CD4-positive, alpha-beta T cell (primary cell): ENCODE data around the gene ASPHD1. TPM values are rescaled to one million over a fixed set of nuclear protein-coding genes. Genes with fewer than 3 reads are reported as not detected.

Source experiments
- ATAC-seq: fragments of 200-7000 bp; cut with Tn5 transposase; one replicate; pipeline ENCODE4 v1.10.0; 2022; ENCODE audit warnings: mild to moderate bottlenecking; ENCODE audit not compliant: poor library complexity
- CTCF ChIA-PET: fragments of 350-600 bp; sonication (Branson Sonifier 250); formaldehyde crosslinking; loops from one replicate; lab custom pipeline; 2021; ENCODE audit warnings: antibody characterized with exemption, inconsistent platforms; lab: Charles Lee
- POLR2A ChIA-PET: fragments of 350-600 bp; sonication (Branson Sonifier 250); formaldehyde crosslinking; loops from one replicate; lab custom pipeline; 2021; ENCODE audit warnings: antibody characterized with exemption, inconsistent platforms; lab: Charles Lee
- DNase-seq, 14 experiments: peaks; one replicate each; pipeline ENCODE4 v3.0.0-alpha.2; 2013 to 2020; ENCODE audit warnings: mixed read lengths in 2 of 14
- H3K27ac ChIP-seq, 2 donors: one replicate each; pipeline versions ENCODE4 v1.5.1 to v1.7.0; 2013; ENCODE audit warnings: low read length in 2 of 2, low read depth in 1 of 2, mild to moderate bottlenecking in 1 of 2
- H3K27me3 ChIP-seq, 2 experiments: 1 replicate in 1 of 2; 2 replicates in 1 of 2; pipeline versions ENCODE4 v1.6.1 to v1.7.0; 2013; ENCODE audit warnings: low read length in 2 of 2, control low read depth in 1 of 2, mild to moderate bottlenecking in 1 of 2, moderate library complexity in 1 of 2; ENCODE audit not compliant: insufficient read depth in 2 of 2, control insufficient read depth in 1 of 2
- H3K36me3 ChIP-seq: one replicate; pipeline ENCODE4 v1.6.1; 2013; ENCODE audit warnings: low read length, control low read depth; ENCODE audit not compliant: insufficient read depth
- H3K4me1 ChIP-seq: one replicate; pipeline ENCODE4 v1.6.1; 2013; ENCODE audit warnings: low read length, control low read depth; ENCODE audit not compliant: insufficient read depth
- H3K4me3 ChIP-seq: one replicate; pipeline ENCODE4 v1.5.1; 2013; ENCODE audit warnings: mild to moderate bottlenecking, low read length, moderate library complexity
- H3K9me3 ChIP-seq, 2 experiments: 1 replicate in 1 of 2; 2 replicates in 1 of 2; pipeline versions ENCODE4 v1.6.1 to v1.7.0; 2013; ENCODE audit warnings: low read length in 2 of 2, mild to moderate bottlenecking in 2 of 2, control low read depth in 1 of 2, moderate library complexity in 1 of 2; ENCODE audit not compliant: control insufficient read depth in 1 of 2, insufficient read depth in 1 of 2
- H3K27ac Mint-ChIP-seq: one replicate; pipeline ENCODE4 v1.8.0; 2020; ENCODE audit warnings: mixed read lengths
- H3K27me3 Mint-ChIP-seq: one replicate; pipeline ENCODE4 v1.8.0; 2021; ENCODE audit warnings: mixed read lengths
- H3K36me3 Mint-ChIP-seq: one replicate; pipeline ENCODE4 v1.8.0; 2021; ENCODE audit warnings: low read depth, mixed read lengths
- H3K4me1 Mint-ChIP-seq: one replicate; pipeline ENCODE4 v1.8.0; 2021; ENCODE audit warnings: low read depth, mixed read lengths
- H3K4me3 Mint-ChIP-seq: one replicate; pipeline ENCODE4 v1.8.0; 2020; ENCODE audit warnings: mild to moderate bottlenecking, mixed read lengths
- H3K9me3 Mint-ChIP-seq: one replicate; pipeline ENCODE4 v1.8.0; 2020; ENCODE audit warnings: mixed read lengths
- intact Hi-C, 2 experiments: fragments of 100-400 bp; cut with DNase I in 1 of 2; cut with micrococcal nuclease in 1 of 2; formaldehyde crosslinking; loops; one replicate each; pipeline versions ENCODE4 v1.15.1 to v1.9.0; 2023 to 2025; cut with DNase I, micrococcal nuclease
- total RNA-seq, 174 experiments: library from RNA in 2 of 174; stranded (reverse) in 2 of 174; gene quantifications; one replicate each; pipeline ENCODE4 v1.2.3 and lab custom pipeline; 2021 to 2026
- TF ChIP-seq, protein P1 (sequence below): fragments of 200-600 bp; IDR thresholded peaks from one replicate; pipeline ENCODE4 v1.8.0; 2022; ENCODE audit warnings: antibody characterized with exemption, mild to moderate bottlenecking

The ASPHD1 gene
- total RNA-seq, 2 experiments from 2014 or later, result not detected

DNA sequence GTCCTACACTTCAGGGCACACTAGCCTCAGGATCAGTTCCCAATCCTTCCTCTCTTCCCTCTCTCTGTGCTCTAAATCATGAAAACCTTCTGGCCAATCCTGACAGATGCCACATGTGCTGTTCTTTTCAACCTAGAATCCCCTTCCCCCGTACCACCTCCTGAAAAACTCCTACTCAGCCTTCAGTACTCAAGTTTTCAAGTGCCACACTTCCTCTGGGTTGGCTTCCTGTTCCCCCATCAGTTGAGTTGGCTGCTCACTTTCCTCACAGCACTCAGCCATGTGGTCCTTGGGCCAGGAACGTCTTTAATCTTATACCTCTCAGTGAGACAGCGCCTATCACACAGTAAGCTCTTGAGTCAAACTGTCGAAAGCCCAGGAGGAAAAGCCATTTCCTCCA is 3.3 kb downstream of the ASPHD1 start:
- Histone ChIP-seq H3K36me3 (peaks cover 4% of the 10 kb centered on the region), H3K27ac (no peak overlapping the region), H3K9me3 (peaks cover 0 to 13% of the 10 kb centered on the region in 2 experiments), H3K4me3 (no peak overlapping the region), H3K27me3 (peaks cover 11% of the 10 kb centered on the region in 2 experiments), H3K4me1 (peaks cover 23% of the 10 kb centered on the region)
- ATAC-seq, result no peak
- Mint-ChIP-seq H3K9me3 (no peaks in the 10 kb centered on the region), H3K27me3 (peaks cover 4% of the 10 kb centered on the region), H3K36me3 (no peaks in the 10 kb centered on the region), H3K4me1 (peaks cover 4% of the 10 kb centered on the region), H3K27ac (no peak overlapping the region), H3K4me3 (peak overlapping the region; percentile 34)
- CTCF ChIA-PET, result no interaction called here
- TF ChIP-seq, protein P1, sequence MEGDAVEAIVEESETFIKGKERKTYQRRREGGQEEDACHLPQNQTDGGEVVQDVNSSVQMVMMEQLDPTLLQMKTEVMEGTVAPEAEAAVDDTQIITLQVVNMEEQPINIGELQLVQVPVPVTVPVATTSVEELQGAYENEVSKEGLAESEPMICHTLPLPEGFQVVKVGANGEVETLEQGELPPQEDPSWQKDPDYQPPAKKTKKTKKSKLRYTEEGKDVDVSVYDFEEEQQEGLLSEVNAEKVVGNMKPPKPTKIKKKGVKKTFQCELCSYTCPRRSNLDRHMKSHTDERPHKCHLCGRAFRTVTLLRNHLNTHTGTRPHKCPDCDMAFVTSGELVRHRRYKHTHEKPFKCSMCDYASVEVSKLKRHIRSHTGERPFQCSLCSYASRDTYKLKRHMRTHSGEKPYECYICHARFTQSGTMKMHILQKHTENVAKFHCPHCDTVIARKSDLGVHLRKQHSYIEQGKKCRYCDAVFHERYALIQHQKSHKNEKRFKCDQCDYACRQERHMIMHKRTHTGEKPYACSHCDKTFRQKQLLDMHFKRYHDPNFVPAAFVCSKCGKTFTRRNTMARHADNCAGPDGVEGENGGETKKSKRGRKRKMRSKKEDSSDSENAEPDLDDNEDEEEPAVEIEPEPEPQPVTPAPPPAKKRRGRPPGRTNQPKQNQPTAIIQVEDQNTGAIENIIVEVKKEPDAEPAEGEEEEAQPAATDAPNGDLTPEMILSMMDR, result no peak
- no peak for DNase-seq
- intact Hi-C loops, result loop anchor here in 1 of 2 experiments (5.0 kb wide), 1 partner anchor 89 kb away; no protein-coding TSS in a partner anchor
- POLR2A ChIA-PET, result no interaction called here

DNA sequence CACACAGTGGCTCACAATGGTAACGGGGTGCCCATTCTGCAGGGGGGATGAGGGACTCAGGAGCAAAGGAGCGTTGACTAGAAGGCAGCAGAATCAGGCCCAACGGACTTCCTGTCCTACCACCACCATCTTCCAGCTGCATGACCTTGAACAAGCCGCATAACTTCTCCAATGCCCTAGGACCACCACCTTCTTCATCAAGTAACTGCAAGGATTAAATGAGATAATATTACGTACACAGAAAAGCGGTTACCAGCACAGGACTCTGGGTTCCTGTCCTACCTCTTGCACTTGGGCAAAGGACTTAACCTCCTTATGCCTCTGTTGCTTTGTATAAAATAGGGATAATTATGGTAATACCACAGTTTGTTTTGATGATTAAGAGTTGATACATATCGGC is 4.7 kb downstream of the ASPHD1 start:
- POLR2A ChIA-PET, result no interaction called here
- DNase-seq (no peak), ATAC-seq (no peak)
- H3K27me3 ChIP-seq, result no peaks in the 10 kb centered on the region
- no peaks in the 10 kb centered on the region for H3K27me3 Mint-ChIP-seq
- H3K4me3 Mint-ChIP-seq, result no peak overlapping the region
- H3K27ac ChIP-seq, result no peak overlapping the region
- H3K36me3 ChIP-seq, result peaks cover 4% of the 10 kb centered on the region
- H3K4me1 Mint-ChIP-seq, result peaks cover 4% of the 10 kb centered on the region
- TF ChIP-seq, protein P1, result no peak
- H3K9me3 ChIP-seq, result no peaks in the 10 kb centered on the region
- H3K4me1 ChIP-seq, result peaks cover 9% of the 10 kb centered on the region
- CTCF ChIA-PET, result no interaction called here
- intact Hi-C loops, result loop anchor here in 1 of 2 experiments (5.0 kb wide), 1 partner anchor 87 kb away; no protein-coding TSS in a partner anchor
- H3K9me3 Mint-ChIP-seq, result no peaks in the 10 kb centered on the region
- H3K4me3 ChIP-seq, result no peak overlapping the region
- H3K36me3 Mint-ChIP-seq, result peaks cover 7% of the 10 kb centered on the region
- H3K27ac Mint-ChIP-seq, result no peak overlapping the region

DNA sequence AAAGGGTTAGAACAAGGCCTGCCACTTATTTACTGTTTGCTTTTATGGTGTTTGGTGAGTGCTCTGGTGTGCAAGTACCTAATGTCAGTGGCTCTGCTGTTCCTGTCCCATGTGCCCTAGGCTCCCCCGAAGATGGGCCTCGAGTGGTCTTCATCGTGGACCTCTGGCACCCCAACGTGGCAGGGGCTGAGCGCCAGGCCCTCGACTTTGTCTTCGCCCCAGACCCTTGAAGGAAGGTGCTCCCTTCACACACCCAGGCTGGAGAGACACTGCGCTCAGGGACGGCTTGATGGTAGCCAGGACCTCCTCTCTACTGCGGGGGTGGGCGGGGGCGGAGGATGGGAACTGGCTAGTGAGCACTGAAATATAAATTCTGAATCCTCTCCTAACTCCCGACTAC is 5.4 kb downstream of the ASPHD1 start:
- no peaks in the 10 kb centered on the region for H3K9me3 Mint-ChIP-seq
- no peak overlapping the region for H3K27ac Mint-ChIP-seq
- DNase-seq (no peak), ATAC-seq (no peak)
- H3K4me3 ChIP-seq, result no peak overlapping the region
- CTCF ChIA-PET, result no interaction called here
- H3K27me3 Mint-ChIP-seq, result no peaks in the 10 kb centered on the region
- TF ChIP-seq, protein P1, result no peak
- H3K27me3 ChIP-seq, result no peaks in the 10 kb centered on the region
- H3K4me1 Mint-ChIP-seq, result peaks cover 4% of the 10 kb centered on the region
- H3K36me3 Mint-ChIP-seq, result peaks cover 7% of the 10 kb centered on the region
- intact Hi-C loops, result no loop called here
- H3K27ac ChIP-seq, result no peak overlapping the region
- POLR2A ChIA-PET, result no interaction called here
- peaks cover 5% of the 10 kb centered on the region for H3K4me1 ChIP-seq
- H3K36me3 ChIP-seq, result peaks cover 4% of the 10 kb centered on the region
- no peak overlapping the region for H3K4me3 Mint-ChIP-seq
- no peaks in the 10 kb centered on the region for H3K9me3 ChIP-seq
